B cell (primary cell): ENCODE data around the gene PNCK. TPM values are rescaled to one million over a fixed set of nuclear protein-coding genes. Genes with fewer than 3 reads are reported as not detected.

Source experiments
- ATAC-seq: fragments of 200-7000 bp; cut with Tn5 transposase; one replicate; pipeline ENCODE4 v1.10.0; 2021; ENCODE audit warnings: low read depth, mild to moderate bottlenecking, moderate number of reproducible peaks, moderate library complexity
- CTCF ChIA-PET: fragments of 350-600 bp; sonication (Branson Sonifier 250); formaldehyde crosslinking; loops from one replicate; lab custom pipeline; 2021; ENCODE audit warnings: antibody characterized with exemption, inconsistent platforms; lab: Charles Lee
- POLR2A ChIA-PET: fragments of 350-600 bp; sonication (Branson Sonifier 250); formaldehyde crosslinking; loops from one replicate; lab custom pipeline; 2021; ENCODE audit warnings: antibody characterized with exemption; lab: Charles Lee
- DNase-seq: peaks from one replicate; pipeline ENCODE4 v3.0.0; 2013
- H2AFZ ChIP-seq: 2 replicates; pipeline ENCODE4 v1.6.1; 2012; ENCODE audit warnings: mild to moderate bottlenecking, low read depth, low read length; ENCODE audit not compliant: insufficient read depth, poor library complexity, severe bottlenecking
- H3K27ac ChIP-seq, 2 donors: 1 replicate in 1 of 2; 2 replicates in 1 of 2; pipeline ENCODE4 v1.5.1; 2012 to 2013; ENCODE audit warnings: low read length in 2 of 2, mild to moderate bottlenecking in 2 of 2, moderate library complexity in 1 of 2
- H3K27me3 ChIP-seq, 4 experiments: fragments of 200-600 bp in 1 of 4; sonication (generic) in 1 of 4; replicated peaks in 1 of 4; 1 replicate in 2 of 4; 2 replicates in 2 of 4; pipeline versions ENCODE4 v1.6.1 to v1.7.0; 2013 to 2016; ENCODE audit warnings: low read length in 3 of 4, mild to moderate bottlenecking in 2 of 4, mixed read lengths in 1 of 4, moderate library complexity in 1 of 4; ENCODE audit not compliant: insufficient read depth in 4 of 4, control insufficient read depth in 3 of 4; ENCODE audit errors: control extremely low read depth in 1 of 4
- H3K36me3 ChIP-seq, 2 experiments: replicated peaks in 1 of 2; 1 replicate in 1 of 2; 2 replicates in 1 of 2; pipeline versions ENCODE4 v1.6.1 to v1.7.1; 2013; ENCODE audit warnings: low read length in 1 of 2; ENCODE audit not compliant: insufficient read depth in 2 of 2, control insufficient read depth in 1 of 2; ENCODE audit errors: control extremely low read depth in 1 of 2, extremely low read depth in 1 of 2
- H3K4me1 ChIP-seq, 2 donors: fragments of 200-600 bp in 1 of 2; sonication (generic) in 1 of 2; 1 replicate in 1 of 2; 2 replicates in 1 of 2; pipeline versions ENCODE4 v1.5.1 to v1.6.1; 2013 to 2017; ENCODE audit warnings: low read length in 2 of 2; ENCODE audit not compliant: control insufficient read depth in 2 of 2, insufficient read depth in 2 of 2
- H3K4me2 ChIP-seq: replicated peaks from 2 replicates; pipeline ENCODE3; 2012; ENCODE audit warnings: mild to moderate bottlenecking, low read depth, low read length; ENCODE audit not compliant: poor library complexity, severe bottlenecking
- H3K4me3 ChIP-seq, 5 experiments: fragments of 200-600 bp in 1 of 5; sonication (generic) in 1 of 5; 1 replicate in 3 of 5; 2 replicates in 2 of 5; pipeline versions ENCODE4 v1.5.1 to v1.7.0; 2011 to 2016; ENCODE audit warnings: low read length in 4 of 5, mild to moderate bottlenecking in 4 of 5, low read depth in 2 of 5, control low read depth in 1 of 5, moderate library complexity in 1 of 5; ENCODE audit not compliant: insufficient read depth in 1 of 5; ENCODE audit errors: control extremely low read depth in 1 of 5, extremely low read depth in 1 of 5
- H3K79me2 ChIP-seq: fragments of 200-600 bp; sonication (generic); one replicate; pipeline ENCODE4 v1.6.0; 2016; ENCODE audit warnings: low read length; ENCODE audit not compliant: control insufficient read depth, insufficient read depth
- H3K9ac ChIP-seq: fragments of 200-600 bp; sonication (generic); 2 replicates; pipeline ENCODE4 v1.6.1; 2017; ENCODE audit warnings: mild to moderate bottlenecking, low read length, moderate library complexity
- H3K9me3 ChIP-seq, 3 donors: one replicate each; pipeline versions ENCODE4 v1.6.1 to v1.7.1; 2013; ENCODE audit warnings: low read length in 2 of 3; ENCODE audit not compliant: control insufficient read depth in 2 of 3, insufficient read depth in 1 of 3; ENCODE audit errors: control extremely low read depth in 1 of 3
- H4K20me1 ChIP-seq: 2 replicates; pipeline ENCODE4 v1.6.0; 2012; ENCODE audit warnings: mild to moderate bottlenecking, low read length; ENCODE audit not compliant: insufficient read depth, control insufficient read depth, poor library complexity, severe bottlenecking
- H3K27ac Mint-ChIP-seq: one replicate; pipeline ENCODE4 v1.8.0; 2021; ENCODE audit warnings: mixed read lengths
- H3K27me3 Mint-ChIP-seq: one replicate; pipeline ENCODE4 v1.8.0; 2021; ENCODE audit warnings: mixed read lengths
- H3K4me1 Mint-ChIP-seq: one replicate; pipeline ENCODE4 v1.8.0; 2021; ENCODE audit warnings: mixed read lengths
- H3K4me3 Mint-ChIP-seq: one replicate; pipeline ENCODE4 v1.8.0; 2021; ENCODE audit warnings: mixed read lengths
- H3K9me3 Mint-ChIP-seq: one replicate; pipeline ENCODE4 v1.8.0; 2022; ENCODE audit warnings: mixed read lengths; ENCODE audit not compliant: insufficient read depth
- EZH2 ChIP-seq: IDR thresholded peaks from 2 replicates; pipeline ENCODE4 v1.6.1; 2012; ENCODE audit warnings: borderline replicate concordance, low read depth, mild to moderate bottlenecking, moderate library complexity, low read length; ENCODE audit not compliant: insufficient read depth, poor library complexity, severe bottlenecking
- WGBS: methylation state at CpG from one replicate; pipeline ENCODE4 v1.1.5; 2013; ENCODE audit warnings: missing lambda C conversion rate; ENCODE audit not compliant: insufficient coverage; 5-methylcytosine and 5-hydroxymethylcytosine counted together
- intact Hi-C: fragments of 100-400 bp; cut with micrococcal nuclease; formaldehyde crosslinking; loops from one replicate; pipeline ENCODE4 v1.10.0; 2022
- polyA plus RNA-seq: library from polyadenylated mRNA; depleted of rRNA; stranded (reverse); fragments of >200 nt; gene quantifications from 2 replicates; pipeline ENCODE4 v1.2.3, GENCODE V29; 2012
- total RNA-seq, 2 donors: library from RNA; stranded (reverse); fragments of 120-200 nt in 1 of 2; gene quantifications; 1 replicate in 1 of 2; 2 replicates in 1 of 2; pipeline versions ENCODE4 v1.2.3 to v1.2.4, GENCODE V29; 2013 to 2022
- TF ChIP-seq, protein P1 (sequence below): fragments of 200-600 bp; IDR thresholded peaks from one replicate; pipeline ENCODE4 v1.8.0; 2022; ENCODE audit warnings: antibody characterized with exemption, mild to moderate bottlenecking

PNCK gene
- total and polyA plus RNA-seq, 2 donors (not counting 1 experiment from before 2014, with no cell fraction given), result 0.99 TPM; not detected in 1

DNA sequence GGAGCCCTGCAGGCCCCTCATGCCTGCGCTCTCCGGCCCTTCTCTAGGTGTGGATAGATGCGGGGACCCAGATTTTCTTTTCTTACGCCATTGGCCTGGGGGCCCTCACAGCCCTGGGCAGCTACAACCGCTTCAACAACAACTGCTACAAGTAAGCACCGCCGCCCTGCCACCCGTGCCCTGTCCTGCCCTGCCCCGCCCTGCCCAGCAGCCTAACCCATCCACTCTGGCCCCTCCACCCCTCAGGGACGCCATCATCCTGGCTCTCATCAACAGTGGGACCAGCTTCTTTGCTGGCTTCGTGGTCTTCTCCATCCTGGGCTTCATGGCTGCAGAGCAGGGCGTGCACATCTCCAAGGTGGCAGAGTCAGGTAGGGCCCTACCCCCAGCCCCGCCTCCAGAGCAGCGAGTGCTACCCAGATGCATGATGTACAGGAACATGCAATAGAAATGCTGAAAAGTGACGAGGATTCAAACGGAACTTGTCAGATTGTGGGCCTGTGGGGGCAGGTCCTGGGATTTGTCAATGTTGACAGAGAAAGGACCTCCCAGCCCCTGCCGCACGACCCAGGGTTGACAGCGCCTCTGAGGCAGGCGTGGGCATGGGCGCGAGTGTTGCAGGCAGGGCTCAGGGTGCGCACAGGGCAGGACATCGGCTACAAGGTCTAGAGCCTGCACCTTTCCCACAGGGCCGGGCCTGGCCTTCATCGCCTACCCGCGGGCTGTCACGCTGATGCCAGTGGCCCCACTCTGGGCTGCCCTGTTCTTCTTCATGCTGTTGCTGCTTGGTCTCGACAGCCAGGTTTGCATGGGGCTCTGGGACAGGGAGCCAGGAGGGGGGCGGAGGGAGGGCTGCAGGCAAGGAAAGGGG, 19.8 kb upstream of the PNCK start:
- H3K79me2 ChIP-seq, result no peaks in the 10 kb centered on the region
- H3K4me1 ChIP-seq, result no peaks in the 10 kb centered on the region
- Mint-ChIP-seq H3K4me3 (no peak overlapping the region), H3K27ac (no peak overlapping the region), H3K27me3 (no peaks in the 10 kb centered on the region), H3K4me1 (no peaks in the 10 kb centered on the region), H3K9me3 (no peaks in the 10 kb centered on the region)
- 94% methylated on average over 12 of the region's 31 CpGs for WGBS
- ATAC-seq (no peak), DNase-seq (no peak)
- no peaks in the 10 kb centered on the region for H4K20me1 ChIP-seq
- CTCF ChIA-PET, result no interaction called here
- no peak overlapping the region for H3K4me3 ChIP-seq
- no peak overlapping the region for H3K4me2 ChIP-seq
- H3K9ac ChIP-seq, result no peak overlapping the region
- H3K27me3 ChIP-seq, result peaks cover 0 to 11% (median 0%) of the 10 kb centered on the region in 4 experiments
- H3K27ac ChIP-seq, result no peak overlapping the region
- TF ChIP-seq, protein P1, sequence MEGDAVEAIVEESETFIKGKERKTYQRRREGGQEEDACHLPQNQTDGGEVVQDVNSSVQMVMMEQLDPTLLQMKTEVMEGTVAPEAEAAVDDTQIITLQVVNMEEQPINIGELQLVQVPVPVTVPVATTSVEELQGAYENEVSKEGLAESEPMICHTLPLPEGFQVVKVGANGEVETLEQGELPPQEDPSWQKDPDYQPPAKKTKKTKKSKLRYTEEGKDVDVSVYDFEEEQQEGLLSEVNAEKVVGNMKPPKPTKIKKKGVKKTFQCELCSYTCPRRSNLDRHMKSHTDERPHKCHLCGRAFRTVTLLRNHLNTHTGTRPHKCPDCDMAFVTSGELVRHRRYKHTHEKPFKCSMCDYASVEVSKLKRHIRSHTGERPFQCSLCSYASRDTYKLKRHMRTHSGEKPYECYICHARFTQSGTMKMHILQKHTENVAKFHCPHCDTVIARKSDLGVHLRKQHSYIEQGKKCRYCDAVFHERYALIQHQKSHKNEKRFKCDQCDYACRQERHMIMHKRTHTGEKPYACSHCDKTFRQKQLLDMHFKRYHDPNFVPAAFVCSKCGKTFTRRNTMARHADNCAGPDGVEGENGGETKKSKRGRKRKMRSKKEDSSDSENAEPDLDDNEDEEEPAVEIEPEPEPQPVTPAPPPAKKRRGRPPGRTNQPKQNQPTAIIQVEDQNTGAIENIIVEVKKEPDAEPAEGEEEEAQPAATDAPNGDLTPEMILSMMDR, result no peak
- no peak for TF ChIP-seq EZH2
- intact Hi-C loops, result no loop called here
- no peaks in the 10 kb centered on the region for H3K36me3 ChIP-seq
- POLR2A ChIA-PET, result no interaction called here
- no peak overlapping the region for H2AFZ ChIP-seq
- H3K9me3 ChIP-seq, result no peaks in the 10 kb centered on the region

DNA sequence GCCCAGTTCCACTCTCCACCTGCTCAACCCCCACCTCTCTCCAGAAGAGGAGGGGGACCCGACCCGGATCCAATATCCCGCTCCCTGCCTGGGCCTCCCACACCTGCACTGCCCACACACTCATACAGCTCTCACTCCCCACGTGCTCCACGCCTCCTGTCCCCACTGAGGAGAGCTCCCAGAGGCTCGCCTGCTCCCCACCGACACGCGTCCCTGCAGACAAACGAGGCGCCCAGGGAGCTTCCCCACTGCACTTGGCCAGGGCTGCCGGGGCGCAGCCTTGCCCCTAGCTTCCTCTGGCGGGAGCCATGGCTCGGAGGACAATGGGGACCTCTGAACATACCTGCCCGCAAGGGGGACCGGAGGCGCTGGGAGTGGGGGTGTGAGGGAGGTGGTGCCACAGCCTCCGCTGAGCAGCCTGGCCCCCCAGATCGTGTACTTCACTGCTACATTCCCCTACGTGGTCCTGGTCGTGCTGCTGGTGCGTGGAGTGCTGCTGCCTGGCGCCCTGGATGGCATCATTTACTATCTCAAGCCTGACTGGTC, 19.1 kb upstream of the PNCK start:
- Mint-ChIP-seq H3K4me3 (no peak overlapping the region), H3K27me3 (no peaks in the 10 kb centered on the region), H3K9me3 (no peaks in the 10 kb centered on the region), H3K27ac (no peak overlapping the region), H3K4me1 (no peaks in the 10 kb centered on the region)
- no peaks in the 10 kb centered on the region for H3K4me1 ChIP-seq
- no peak overlapping the region for H3K9ac ChIP-seq
- intact Hi-C loops, result no loop called here
- H4K20me1 ChIP-seq, result no peaks in the 10 kb centered on the region
- no peak for ATAC-seq
- TF ChIP-seq, protein P1, result no peak
- ChIA-PET CTCF (no interaction called here), POLR2A (no interaction called here)
- no peak overlapping the region for H3K4me3 ChIP-seq
- DNase-seq, result no peak
- no peaks in the 10 kb centered on the region for H3K36me3 ChIP-seq
- no peak overlapping the region for H3K27ac ChIP-seq
- no peak overlapping the region for H3K4me2 ChIP-seq
- H3K27me3 ChIP-seq, result peaks cover 0 to 11% (median 0%) of the 10 kb centered on the region in 4 experiments
- no peaks in the 10 kb centered on the region for H3K9me3 ChIP-seq
- no peak overlapping the region for H2AFZ ChIP-seq
- 74% methylated on average over 10 of the region's 24 CpGs for WGBS
- H3K79me2 ChIP-seq, result no peaks in the 10 kb centered on the region
